ENCODE results near the gene DOCK1. TPM values are rescaled to one million over a fixed set of nuclear protein-coding genes. Genes with fewer than 3 reads are reported as not detected.
"Not testable (repeated sequence)": the region's sequence is repeated elsewhere in the genome, so short reads cannot be mapped to it uniquely, and the experiment has no call there.

DOCK1 gene
- total RNA-seq, 2 donors from 2014 or later = 46.7 to 50.8 TPM

- DNase-seq (ENCODE audit: low spot score) = no peak
- intact Hi-C loops (cut with DNase I) = no loop called here
These were observed 361.2 kb downstream of the DOCK1 start for GRCh38 chr10:127266431-127266830.

- no peak for DNase-seq (ENCODE audit: low spot score)
- intact Hi-C loops (cut with DNase I) = no loop called here
These were observed 362.2 kb downstream of the DOCK1 start for GRCh38 chr10:127267442-127267841.

- DNase-seq (ENCODE audit: low spot score) = no peak
These were observed 366.8 kb downstream of the DOCK1 start for GRCh38 chr10:127272076-127272475.

GRCh38 chr10:127275272-127275671 lies 370.0 kb downstream of the DOCK1 start:
- intact Hi-C loops (cut with DNase I) = no loop called here

More at GRCh38 chr10:127272076-127272475, 366.8 kb downstream of the DOCK1 start:
- intact Hi-C loops (cut with DNase I) = no loop called here

GRCh38 chr10:127275793-127276450 lies 370.7 kb downstream of the DOCK1 start:
- intact Hi-C loops (cut with DNase I) = no loop called here
- no peak for DNase-seq (ENCODE audit: low spot score)

More at GRCh38 chr10:127275272-127275671, 370.0 kb downstream of the DOCK1 start:
- DNase-seq (ENCODE audit: low spot score) = no peak

- intact Hi-C loops (cut with DNase I) = no loop called here
- DNase-seq (ENCODE audit: low spot score) = no peak
These were observed 371.7 kb downstream of the DOCK1 start for GRCh38 chr10:127276794-127277462.

GRCh38 chr10:127278001-127278400 lies 372.8 kb downstream of the DOCK1 start:
- intact Hi-C loops (cut with DNase I) = no loop called here
- no peak for DNase-seq (ENCODE audit: low spot score)

GRCh38 chr10:127279334-127279774 lies 374.1 kb downstream of the DOCK1 start:
- no peak for DNase-seq (ENCODE audit: low spot score)
- intact Hi-C loops (cut with DNase I) = no loop called here

- intact Hi-C loops (cut with DNase I) = no loop called here
- no peak for DNase-seq (ENCODE audit: low spot score)
These were observed 375.2 kb downstream of the DOCK1 start for GRCh38 chr10:127280446-127280845.

GRCh38 chr10:127283017-127283416 lies 377.8 kb downstream of the DOCK1 start:
- no peak for DNase-seq (ENCODE audit: low spot score)
- intact Hi-C loops (cut with DNase I) = no loop called here

GRCh38 chr10:127283576-127283975 lies 378.3 kb downstream of the DOCK1 start:
- intact Hi-C loops (cut with DNase I) = no loop called here
- DNase-seq (ENCODE audit: low spot score) = no peak

- intact Hi-C loops (cut with DNase I) = no loop called here
These were observed 385.6 kb downstream of the DOCK1 start for GRCh38 chr10:127290850-127291249.

GRCh38 chr10:127291329-127291728 lies 386.1 kb downstream of the DOCK1 start:
- intact Hi-C loops (cut with DNase I) = no loop called here
- no peak for DNase-seq (ENCODE audit: low spot score)

More at GRCh38 chr10:127290850-127291249, 385.6 kb downstream of the DOCK1 start:
- DNase-seq (ENCODE audit: low spot score) = no peak

GRCh38 chr10:127292888-127293287 lies 387.7 kb downstream of the DOCK1 start:
- no peak for DNase-seq (ENCODE audit: low spot score)
- intact Hi-C loops (cut with DNase I) = no loop called here

GRCh38 chr10:127293640-127294039 lies 388.4 kb downstream of the DOCK1 start:
- DNase-seq (ENCODE audit: low spot score) = no peak
- intact Hi-C loops (cut with DNase I) = no loop called here

- intact Hi-C loops (cut with DNase I) = no loop called here
- DNase-seq (ENCODE audit: low spot score) = no peak
These were observed 391.5 kb downstream of the DOCK1 start for GRCh38 chr10:127296696-127297095.

- intact Hi-C loops (cut with DNase I) = no loop called here
- no peak for DNase-seq (ENCODE audit: low spot score)
These were observed 393.2 kb downstream of the DOCK1 start for GRCh38 chr10:127298381-127298780.

- intact Hi-C loops (cut with DNase I); DNase-seq (ENCODE audit: low spot score): not testable (repeated sequence)
These were observed 394.0 kb downstream of the DOCK1 start for GRCh38 chr10:127299192-127299591.

GRCh38 chr10:127299956-127300689 lies 394.9 kb downstream of the DOCK1 start:
- no peak for DNase-seq (ENCODE audit: low spot score)
- intact Hi-C loops (cut with DNase I) = no loop called here

- no peak for DNase-seq (ENCODE audit: low spot score)
- intact Hi-C loops (cut with DNase I) = no loop called here
These were observed 395.7 kb downstream of the DOCK1 start for GRCh38 chr10:127300868-127301321.
